IMR-90 (cell line): ENCODE data around the gene MAD2L2. TPM values are rescaled to one million over a fixed set of nuclear protein-coding genes. Genes with fewer than 3 reads are reported as not detected.

ENCODE experiments used
- ATAC-seq: fragments of 200-7000 bp; cut with Tn5 transposase; 2 replicates; pipeline ENCODE4 v1.9.1; 2020; ENCODE audit warnings: low read depth, mild to moderate bottlenecking, moderate library complexity
- BruUV-seq: library from RNA; stranded (reverse); fragments of 400-500 nt; replicated peaks from 2 replicates; lab custom pipeline; 2021; lab: Mats Ljungman, UMichigan
- CTCF ChIA-PET: fragments of 300-600 bp; formaldehyde crosslinking; extraction: SDS; loops from one replicate; lab custom pipeline; 2021; ENCODE audit warnings: antibody characterized with exemption; lab: Yijun Ruan, JAX
- POLR2A ChIA-PET: fragments of 300-600 bp; sonication (Branson Sonifier 250); formaldehyde crosslinking; loops from one replicate; lab custom pipeline; 2022; ENCODE audit warnings: antibody characterized with exemption; ENCODE audit not compliant: unreplicated experiment; lab: Charles Lee
- DNase-seq: peaks from one replicate; pipeline ENCODE4 v3.0.0; 2013
- H2AFZ ChIP-seq: replicated peaks from 2 replicates; pipeline ENCODE3; 2013; ENCODE audit warnings: low read length, mild to moderate bottlenecking; ENCODE audit not compliant: poor library complexity
- H2AK5ac ChIP-seq: 2 replicates; pipeline ENCODE4 v1.6.1; 2013; ENCODE audit warnings: low read depth, low read length, inconsistent platforms
- H2AK9ac ChIP-seq: replicated peaks from 2 replicates; pipeline ENCODE3; 2013; ENCODE audit warnings: mild to moderate bottlenecking, low read depth, low read length, moderate library complexity; ENCODE audit not compliant: poor library complexity
- H2BK120ac ChIP-seq: 2 replicates; pipeline ENCODE4 v1.6.1; 2013; ENCODE audit warnings: low read depth, low read length, inconsistent platforms
- H2BK15ac ChIP-seq: 3 replicates; pipeline ENCODE4 v1.6.1; 2013; ENCODE audit warnings: low read depth, low read length, inconsistent platforms
- H2BK20ac ChIP-seq: 2 replicates; pipeline ENCODE4 v1.6.1; 2013; ENCODE audit warnings: low read depth, mild to moderate bottlenecking, inconsistent platforms, low read length, moderate library complexity
- H2BK5ac ChIP-seq: 2 replicates; pipeline ENCODE4 v1.6.1; 2013; ENCODE audit warnings: mild to moderate bottlenecking, low read depth, low read length, inconsistent platforms; ENCODE audit not compliant: poor library complexity, severe bottlenecking
- H3K14ac ChIP-seq: replicated peaks from 2 replicates; pipeline ENCODE4 v1.6.1; 2013; ENCODE audit warnings: low read depth, low read length, inconsistent platforms
- H3K18ac ChIP-seq: 2 replicates; pipeline ENCODE4 v1.6.1; 2013; ENCODE audit warnings: low read depth, low read length, control low read depth
- H3K23ac ChIP-seq: 2 replicates; pipeline ENCODE4 v1.6.1; 2013; ENCODE audit warnings: low read depth, low read length, inconsistent platforms
- H3K27ac ChIP-seq: 2 replicates; pipeline ENCODE4 v1.5.1; 2013; ENCODE audit warnings: mild to moderate bottlenecking, control low read depth, low read length; ENCODE audit not compliant: insufficient read depth
- H3K27me3 ChIP-seq: 2 replicates; pipeline ENCODE4 v1.6.1; 2013; ENCODE audit warnings: low read length; ENCODE audit not compliant: control insufficient read depth, insufficient read depth
- H3K36me3 ChIP-seq: 2 replicates; pipeline ENCODE4 v1.6.1; 2013; ENCODE audit warnings: low read length, mixed read lengths; ENCODE audit not compliant: control insufficient read depth, insufficient read depth
- H3K4ac ChIP-seq: 2 replicates; pipeline ENCODE4 v1.6.1; 2013; ENCODE audit warnings: low read depth, low read length, inconsistent platforms
- H3K4me1 ChIP-seq: 2 replicates; pipeline ENCODE4 v1.6.1; 2013; ENCODE audit warnings: low read length, mixed read lengths; ENCODE audit not compliant: control insufficient read depth, insufficient read depth
- H3K4me2 ChIP-seq: 2 replicates; pipeline ENCODE4 v1.6.1; 2013; ENCODE audit warnings: low read depth, mild to moderate bottlenecking, control low read depth, low read length, moderate library complexity
- H3K4me3 ChIP-seq: 2 replicates; pipeline ENCODE4 v1.5.1; 2013; ENCODE audit warnings: low read depth, mild to moderate bottlenecking, control low read depth, low read length, moderate library complexity; ENCODE audit not compliant: insufficient read depth
- H3K56ac ChIP-seq: 2 replicates; pipeline ENCODE4 v1.6.1; 2013; ENCODE audit warnings: low read length, inconsistent platforms; ENCODE audit not compliant: insufficient read depth; ENCODE audit errors: extremely low read depth
- H3K79me1 ChIP-seq, 2 experiments: 2 replicates each; pipeline ENCODE4 v1.6.1; 2013; ENCODE audit warnings: low read length in 2 of 2, inconsistent platforms in 1 of 2, low read depth in 1 of 2
- H3K9ac ChIP-seq: 2 replicates; pipeline ENCODE4 v1.6.1; 2013; ENCODE audit warnings: low read depth, low read length, control low read depth
- H3K9me1 ChIP-seq: 2 replicates; pipeline ENCODE4 v1.6.1; 2013; ENCODE audit warnings: low read length, inconsistent platforms; ENCODE audit not compliant: insufficient read depth
- H3K9me3 ChIP-seq: 2 replicates; pipeline ENCODE4 v1.6.1; 2013; ENCODE audit warnings: low read length; ENCODE audit not compliant: control insufficient read depth, insufficient read depth
- H4K20me1 ChIP-seq: 2 replicates; pipeline ENCODE4 v1.6.1; 2013; ENCODE audit warnings: low read length, inconsistent platforms; ENCODE audit not compliant: insufficient read depth
- H4K5ac ChIP-seq: 2 replicates; pipeline ENCODE4 v1.6.1; 2013; ENCODE audit warnings: mild to moderate bottlenecking, low read depth, low read length, control low read depth
- H4K8ac ChIP-seq, 2 experiments: 2 replicates each; pipeline ENCODE4 v1.6.1; 2013; ENCODE audit warnings: low read depth in 2 of 2, low read length in 2 of 2, control low read depth in 1 of 2, inconsistent platforms in 1 of 2
- H4K91ac ChIP-seq: 2 replicates; pipeline ENCODE4 v1.6.1; 2013; ENCODE audit warnings: low read depth, low read length, inconsistent platforms; ENCODE audit not compliant: insufficient read depth
- BHLHE40 ChIP-seq: fragments of 150-350 bp; IDR thresholded peaks from 2 replicates; pipeline ENCODE4 v1.6.1; 2016; ENCODE audit warnings: mild to moderate bottlenecking, low read depth, low read length
- CHD1 ChIP-seq: IDR thresholded peaks from 2 replicates; pipeline ENCODE4 v1.6.1; 2012; ENCODE audit warnings: low read depth, low read length, improper control_type of control experiment
- CTCF ChIP-seq: conservative IDR thresholded peaks from 2 replicates; pipeline ENCODE4 v1.5.1; 2012; ENCODE audit warnings: mild to moderate bottlenecking, low read depth, low read length, improper control_type of control experiment
- FOS ChIP-seq: fragments of 150-350 bp; IDR thresholded peaks from 2 replicates; pipeline ENCODE4 v1.6.1; 2016; ENCODE audit warnings: low read depth, low read length
- MAZ ChIP-seq: IDR thresholded peaks from 2 replicates; pipeline ENCODE4 v1.6.1; 2012; ENCODE audit warnings: low read depth, mild to moderate bottlenecking, low read length, improper control_type of control experiment, moderate library complexity, borderline replicate concordance
- RAD21 ChIP-seq: IDR thresholded peaks from 2 replicates; pipeline ENCODE4 v1.6.1; 2012; ENCODE audit warnings: low read length, improper control_type of control experiment
- RCOR1 ChIP-seq: IDR thresholded peaks from 2 replicates; pipeline ENCODE4 v1.6.1; 2012; ENCODE audit warnings: mild to moderate bottlenecking, low read length, improper control_type of control experiment; ENCODE audit not compliant: insufficient replicate concordance
- RFX5 ChIP-seq: IDR thresholded peaks from 2 replicates; pipeline ENCODE4 v1.8.0; 2012; ENCODE audit warnings: low read depth, mild to moderate bottlenecking, low read length, moderate library complexity
- SMC3 ChIP-seq: fragments of 150-350 bp; IDR thresholded peaks from 2 replicates; pipeline ENCODE4 v1.6.1; 2016; ENCODE audit warnings: low read depth, mild to moderate bottlenecking, antibody characterized with exemption, low read length, moderate library complexity
- WGBS, 2 experiments: methylation state at CpG; one replicate each; pipeline versions ENCODE4 v1.1.5 to v1.1.7; 2013; ENCODE audit warnings: missing lambda C conversion rate in 2 of 2; ENCODE audit not compliant: insufficient read length in 1 of 2; ENCODE audit errors: extremely low coverage in 2 of 2; 5-methylcytosine and 5-hydroxymethylcytosine counted together
- dilution Hi-C: fragments of 300-500 bp; cut with HindIII; formaldehyde crosslinking; loops from one replicate; pipeline ENCODE4 v1.14.3; 2018; ENCODE audit warnings: low sequenced_read_pairs; ENCODE audit not compliant: unreplicated experiment
- in situ Hi-C: fragments of 300-500 bp; cut with MboI; formaldehyde crosslinking; loops from 3 replicates; pipeline ENCODE4 v1.14.3; 2019; ENCODE audit warnings: low sequenced_read_pairs, inconsistent platforms, mixed read lengths
- intact Hi-C: fragments of 100-400 bp; cut with micrococcal nuclease; formaldehyde crosslinking; loops from 2 replicates; pipeline ENCODE4 v1.10.0; 2022
- polyA plus RNA-seq, 3 experiments: library from polyadenylated mRNA; depleted of rRNA; stranded (reverse); fragments of >200 nt; gene quantifications; 2 replicates each; pipeline ENCODE4 v1.2.3, GENCODE V29; 2012; ENCODE audit warnings: low replicate concordance in 1 of 3
- total RNA-seq: library from RNA; depleted of rRNA; stranded (reverse); fragments of >200 nt; gene quantifications from 2 replicates; pipeline ENCODE4 v1.2.3, GENCODE V29; 2012

Gene MAD2L2
- total and polyA plus RNA-seq, 2 of the 4 experiments (the other 2 are of a cell fraction), result 44.6 to 70.9 TPM

- no peak overlapping the region for H2BK120ac ChIP-seq
- H3K23ac ChIP-seq, result no peak overlapping the region
- intact Hi-C loops, result loop anchor here (10.0 kb wide), 1 partner anchor 245 kb away; no protein-coding TSS in a partner anchor
- H2BK15ac ChIP-seq, result no peak overlapping the region
- H3K14ac ChIP-seq, result no peak overlapping the region
- no peak overlapping the region for H3K56ac ChIP-seq
- BruUV-seq, result no TSS peak
- H4K20me1 ChIP-seq, result no peaks in the 10 kb centered on the region
- in situ Hi-C loops, result loop anchor here (5.0 kb wide), 1 partner anchor 58 kb away; no protein-coding TSS in a partner anchor
- H3K4ac ChIP-seq, result no peak overlapping the region
- H2BK20ac ChIP-seq, result no peak overlapping the region
- H4K5ac ChIP-seq, result no peak overlapping the region
- WGBS, 2 experiments, result no CpG with 5 or more reads among the region's 4 CpGs
- H3K4me2 ChIP-seq, result no peak overlapping the region
- no peak overlapping the region for H2AFZ ChIP-seq
- TF ChIP-seq RCOR1 (no peak), CHD1 (no peak), RAD21 (no peak), CTCF (no peak), MAZ (no peak), SMC3 (no peak), RFX5 (no peak), BHLHE40 (no peak), FOS (no peak)
- no peaks in the 10 kb centered on the region for H3K9me3 ChIP-seq
- no peak overlapping the region for H2AK5ac ChIP-seq
- dilution Hi-C loops, result no loop called here
- no peak overlapping the region for H3K18ac ChIP-seq
- ATAC-seq (no peak), DNase-seq (no peak)
- no peak overlapping the region for H2BK5ac ChIP-seq
- H3K4me1 ChIP-seq, result no peaks in the 10 kb centered on the region
- CTCF ChIA-PET, result no interaction called here
- no peak overlapping the region for H4K8ac ChIP-seq
- H3K79me1 ChIP-seq, result peaks cover 0 to 4% of the 10 kb centered on the region in 2 experiments; a peak in 1 of 4 replicates
- H3K27ac ChIP-seq, result no peak overlapping the region
- peaks cover 21% of the 10 kb centered on the region for H3K36me3 ChIP-seq
- H2AK9ac ChIP-seq, result no peak overlapping the region
- H3K27me3 ChIP-seq, result no peaks in the 10 kb centered on the region
- no peak overlapping the region for H3K9ac ChIP-seq
- no peaks in the 10 kb centered on the region for H3K9me1 ChIP-seq
- H4K91ac ChIP-seq, result no peak overlapping the region
- POLR2A ChIA-PET, result no interaction called here
- no peak overlapping the region for H3K4me3 ChIP-seq
Observed at GRCh38 chr1:11659748-11660147, 21.2 kb downstream of the MAD2L2 start.
